Tibial artery (tissue), 4 donors: ENCODE results near the gene EXOG.

Experiments used
- DNase-seq, 2 donors: peaks; one replicate each; pipeline ENCODE4 v3.0.0-alpha.2; 2019
- H3K27ac ChIP-seq, 2 donors: fragments of 200-600 bp; sonication (generic) in 1 of 2; 1 replicate in 1 of 2; 2 replicates in 1 of 2; pipeline ENCODE4 v1.5.1; 2018 to 2019; ENCODE audit warnings: mild to moderate bottlenecking in 1 of 2
- H3K27me3 ChIP-seq, 2 donors: fragments of 200-600 bp; sonication (generic) in 1 of 2; one replicate each; pipeline versions ENCODE4 v1.5.1 to v1.6.0; 2016 to 2019
- H3K36me3 ChIP-seq, 3 donors: fragments of 200-600 bp; sonication (generic) in 2 of 3; one replicate each; pipeline ENCODE4 v1.5.1; 2016 to 2019; ENCODE audit warnings: mild to moderate bottlenecking in 2 of 3
- H3K4me1 ChIP-seq, 4 donors: fragments of 200-600 bp; sonication (generic) in 2 of 4; 1 replicate in 3 of 4; 2 replicates in 1 of 4; pipeline ENCODE4 v1.5.1; 2016 to 2019
- H3K4me3 ChIP-seq, 2 donors: fragments of 200-600 bp; sonication (generic) in 1 of 2; 1 replicate in 1 of 2; 2 replicates in 1 of 2; pipeline ENCODE4 v1.5.1; 2018 to 2019; ENCODE audit warnings: mild to moderate bottlenecking in 2 of 2
- H3K9me3 ChIP-seq, 3 donors: fragments of 200-600 bp; sonication (generic) in 1 of 3; one replicate each; pipeline ENCODE4 v1.5.1; 2016 to 2019
- CTCF ChIP-seq, 2 experiments: fragments of 200-600 bp in 1 of 2; fragments of 450-650 bp in 1 of 2; IDR thresholded peaks; one replicate each; pipeline ENCODE4 v1.5.1; 2017 to 2019; ENCODE audit warnings: antibody characterized with exemption in 2 of 2, mild to moderate bottlenecking in 1 of 2, moderate library complexity in 1 of 2
- intact Hi-C: fragments of 100-400 bp; cut with DNase I; formaldehyde crosslinking; loops from one replicate; pipeline ENCODE4 v1.15.0; 2023; ENCODE audit warnings: low total_unique reads

EXOG gene

GRCh38 chr3:38496131-38496910, at the start of gene EXOG:
Gene EXOG, plus strand, starts transcription at chr3:38496340. Its CDS starts 28 bp downstream, at chr3:38496368.
- Histone ChIP-seq H3K27me3 (no peaks in the 10 kb centered on the region), H3K4me1 (peaks cover 0 to 24% (median 3%) of the 10 kb centered on the region in 4 donors), H3K27ac (peak within 1 kb of the TSS; percentile 56 to 81), H3K36me3 (peaks cover 0 to under 1% (median 0%) of the 10 kb centered on the region in 3 donors), H3K9me3 (no peaks in the 10 kb centered on the region), H3K4me3 (peak within 1 kb of the TSS; percentile 62 to 69)
- DNase-seq = peak; percentile 88 to 97
- intact Hi-C loops = no loop called here
- peak; percentile 70 to 96 for TF ChIP-seq CTCF (IDR thresholded peaks at IDR 0.05)

DNA sequence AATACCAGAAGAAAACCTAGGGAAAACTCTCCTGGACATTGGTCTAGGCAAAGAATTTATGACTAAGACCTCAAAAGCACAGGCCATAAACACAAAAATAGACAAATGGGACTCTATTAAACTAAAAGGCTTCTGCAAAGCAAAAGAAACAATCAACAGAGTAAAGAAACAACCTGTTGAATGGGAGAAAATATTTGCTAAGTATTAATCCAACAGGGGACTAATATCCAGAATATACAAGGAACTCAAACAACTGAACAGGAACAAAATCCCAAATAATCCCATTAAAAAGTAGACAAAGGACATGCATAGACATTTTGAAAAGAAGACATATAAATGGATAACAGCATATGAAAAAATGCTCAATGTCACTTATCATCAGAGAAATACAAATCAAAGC, 49.3 kb upstream of the EXOG start:
- intact Hi-C loops = no loop called here
- no peak overlapping the region for H3K4me3 ChIP-seq
- H3K36me3 ChIP-seq = no peaks in the 10 kb centered on the region
- H3K27ac ChIP-seq = no peak overlapping the region
- no peaks in the 10 kb centered on the region for H3K4me1 ChIP-seq
- no peak for DNase-seq
- H3K9me3 ChIP-seq = no peaks in the 10 kb centered on the region
- no peaks in the 10 kb centered on the region for H3K27me3 ChIP-seq
- TF ChIP-seq CTCF (IDR thresholded peaks at IDR 0.05) = no peak

DNA sequence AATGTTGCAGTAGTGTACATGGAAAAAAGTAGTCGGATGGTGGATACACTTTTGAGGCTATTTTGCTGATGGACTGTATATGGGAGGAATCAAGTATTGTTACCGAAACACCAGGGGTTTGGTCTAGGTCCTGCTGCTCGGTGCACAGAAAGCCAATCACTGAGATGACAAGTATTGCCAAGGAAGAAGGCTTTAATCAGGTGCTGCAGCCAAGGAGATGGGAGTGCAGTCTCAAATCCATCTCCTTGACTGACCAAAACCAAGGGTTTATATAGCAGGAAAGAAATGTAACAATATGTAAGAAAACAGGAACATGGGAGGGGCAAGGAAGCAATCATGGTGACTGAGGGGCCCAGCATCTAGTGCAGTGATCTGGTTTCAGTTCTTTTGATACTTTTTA, 45.3 kb upstream of the EXOG start:
- DNase-seq = no peak
- H3K27ac ChIP-seq = no peak overlapping the region
- H3K4me3 ChIP-seq = no peak overlapping the region
- peaks cover 0 to 12% (median 6%) of the 10 kb centered on the region in 4 donors for H3K4me1 ChIP-seq
- no peaks in the 10 kb centered on the region for H3K9me3 ChIP-seq
- intact Hi-C loops = no loop called here
- no peaks in the 10 kb centered on the region for H3K36me3 ChIP-seq
- H3K27me3 ChIP-seq = no peaks in the 10 kb centered on the region
- TF ChIP-seq CTCF (IDR thresholded peaks at IDR 0.05) = no peak

GRCh38 chr3:38453075-38453912, 42.8 kb upstream of the EXOG start, which contains the start of gene ACVR2B:
Gene ACVR2B, plus strand, starts transcription at chr3:38453890. Its CDS starts 433 bp downstream, at chr3:38454323.
- peak within 1 kb of the TSS; percentile 83 to 90 for H3K27ac ChIP-seq
- H3K27me3 ChIP-seq = no peaks in the 10 kb centered on the region
- intact Hi-C loops = no loop called here
- H3K4me3 ChIP-seq = peak within 1 kb of the TSS; percentile 72 to 95
- peak; percentile 91 to 93 for DNase-seq
- peaks cover 0 to 21% (median 12%) of the 10 kb centered on the region in 4 donors for H3K4me1 ChIP-seq
- TF ChIP-seq CTCF (IDR thresholded peaks at IDR 0.05) = no peak
- H3K36me3 ChIP-seq = no peaks in the 10 kb centered on the region
- H3K9me3 ChIP-seq = no peaks in the 10 kb centered on the region

DNA sequence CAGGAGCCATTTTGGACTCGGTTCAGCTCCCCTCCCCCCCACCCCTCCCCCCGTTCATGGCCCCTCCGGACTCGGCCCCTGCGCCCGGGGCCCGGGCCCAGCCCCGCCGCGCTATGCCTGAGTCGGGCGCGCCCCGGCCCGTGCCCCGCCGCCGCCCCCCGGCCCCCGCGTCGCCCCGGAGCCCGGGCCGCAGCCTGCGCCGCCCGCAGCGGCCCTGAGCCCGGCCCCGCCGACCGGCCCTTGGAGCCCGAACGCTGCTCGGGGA, 42.3 kb upstream of the EXOG start:
- Histone ChIP-seq H3K4me3 (peak overlapping the region; percentile 72 to 95), H3K4me1 (peaks cover 0 to 26% (median 17%) of the 10 kb centered on the region in 4 donors), H3K27ac (peak overlapping the region; percentile 83 to 90), H3K36me3 (no peaks in the 10 kb centered on the region), H3K9me3 (no peaks in the 10 kb centered on the region), H3K27me3 (no peaks in the 10 kb centered on the region)
- no peak for DNase-seq
- intact Hi-C loops = no loop called here
- TF ChIP-seq CTCF (IDR thresholded peaks at IDR 0.05) = no peak
